ENCODE data around the gene ICAM4.
"Not testable (repeated sequence)": the region's sequence is repeated elsewhere in the genome, so short reads cannot be mapped to it uniquely, and the experiment has no call there.

The ICAM4 gene

GRCh38 chr19:10269333-10270179, 17.2 kb upstream of the ICAM4 start:
- DNase-seq = peak; percentile 52 to 66

GRCh38 chr19:10270180-10270615, 16.6 kb upstream of the ICAM4 start:
- DNase-seq = peak in 1 of 2 experiments; percentile 9

GRCh38 chr19:10270616-10271394, 15.9 kb upstream of the ICAM4 start, which contains the start of gene ICAM1:
Gene ICAM1, plus strand, starts transcription at chr19:10271120. Its CDS starts 40 bp downstream, at chr19:10271160.
- peak; percentile 60 to 61 for DNase-seq

- DNase-seq = no peak
These were observed 15.1 kb upstream of the ICAM4 start for GRCh38 chr19:10271543-10272086.

- DNase-seq = no peak
These were observed 12.2 kb upstream of the ICAM4 start for GRCh38 chr19:10274589-10274988.

GRCh38 chr19:10277795-10278589, 8.8 kb upstream of the ICAM4 start:
- no peak for DNase-seq

- no peak for DNase-seq
These were observed 7.8 kb upstream of the ICAM4 start for GRCh38 chr19:10278935-10279334.

- DNase-seq = no peak
These were observed 6.9 kb upstream of the ICAM4 start for GRCh38 chr19:10279737-10280442.

GRCh38 chr19:10282043-10282442, 4.7 kb upstream of the ICAM4 start:
- not testable (repeated sequence) for DNase-seq

- no peak for DNase-seq
These were observed 3.3 kb upstream of the ICAM4 start for GRCh38 chr19:10283301-10284064.

- no peak for DNase-seq
These were observed 2.4 kb upstream of the ICAM4 start for GRCh38 chr19:10284065-10284959.

- no peak for DNase-seq
These were observed 1.8 kb upstream of the ICAM4 start for GRCh38 chr19:10284960-10285278.

- no peak for DNase-seq
These were observed 1.4 kb upstream of the ICAM4 start for GRCh38 chr19:10285393-10285792.

GRCh38 chr19:10288662-10289166, 2.0 kb downstream of the ICAM4 start:
- DNase-seq = peak; percentile 75 to 85

GRCh38 chr19:10289167-10289835, 2.5 kb downstream of the ICAM4 start:
- peak; percentile 68 to 81 for DNase-seq

- peak; percentile 22 to 28 for DNase-seq
These were observed 3.1 kb downstream of the ICAM4 start, which contains the start of gene ICAM5 for GRCh38 chr19:10289836-10290356. Gene ICAM5, plus strand, starts transcription at chr19:10289952. Its CDS starts 92 bp downstream, at chr19:10290044.

GRCh38 chr19:10290357-10290875, 3.7 kb downstream of the ICAM4 start:
- no peak for DNase-seq

- peak; percentile 42 to 49 for DNase-seq
These were observed 4.3 kb downstream of the ICAM4 start for GRCh38 chr19:10290876-10291553.
